GM18870 (cell line): Measurements from ENCODE around the gene HOXB3.

Experiments
- ATAC-seq: cut with Tn5 transposase; IDR thresholded peaks from one replicate; pipeline ENCODE4 v1.9.1; 2021; ENCODE audit warnings: moderate library complexity; ENCODE audit not compliant: unreplicated experiment

HOXB3 gene

GRCh38 chr17:48559122-48559839 is 30.8 kb downstream of the HOXB3 start:
- ATAC-seq = no peak

GRCh38 chr17:48558831-48559121 is 31.3 kb downstream of the HOXB3 start:
- no peak for ATAC-seq

- ATAC-seq = no peak
Measured at GRCh38 chr17:48558057-48558830, 31.8 kb downstream of the HOXB3 start.

GRCh38 chr17:48556576-48557401 is 33.3 kb downstream of the HOXB3 start:
- ATAC-seq = no peak

- no peak for ATAC-seq
Measured at GRCh38 chr17:48556229-48556575, 33.8 kb downstream of the HOXB3 start.

- ATAC-seq = no peak
Measured at GRCh38 chr17:48555258-48556228, 34.5 kb downstream of the HOXB3 start.

GRCh38 chr17:48554412-48555257 is 35.4 kb downstream of the HOXB3 start:
- ATAC-seq = no peak

- ATAC-seq = no peak
Measured at GRCh38 chr17:48553826-48554225, 36.2 kb downstream of the HOXB3 start.

- no peak for ATAC-seq
Measured at GRCh38 chr17:48553190-48553547, 36.9 kb downstream of the HOXB3 start.

- no peak for ATAC-seq
Measured at GRCh38 chr17:48552466-48553189, 37.4 kb downstream of the HOXB3 start.

- no peak for ATAC-seq
Measured at GRCh38 chr17:48551596-48552465, 38.2 kb downstream of the HOXB3 start.

GRCh38 chr17:48551214-48551555 is 38.9 kb downstream of the HOXB3 start:
- ATAC-seq = no peak

- no peak for ATAC-seq
Measured at GRCh38 chr17:48550502-48551213, 39.4 kb downstream of the HOXB3 start.

- ATAC-seq = no peak
Measured at GRCh38 chr17:48549914-48550501, 40.0 kb downstream of the HOXB3 start.

- no peak for ATAC-seq
Measured at GRCh38 chr17:48549281-48549630, 40.8 kb downstream of the HOXB3 start.

- no peak for ATAC-seq
Measured at GRCh38 chr17:48548523-48549280, 41.3 kb downstream of the HOXB3 start.
